Posterior cingulate gyrus (tissue), 11 donors: ENCODE results near the gene BNC2.
"Not testable (repeated sequence)": the region's sequence is repeated elsewhere in the genome, so short reads cannot be mapped to it uniquely, and the experiment has no call there.

Source experiments
- DNase-seq, 10 donors: peaks; one replicate each; pipeline versions ENCODE4 v3.0.0 to v3.0.0-alpha.2; 2020 to 2021; ENCODE audit warnings: mixed read lengths in 3 of 10
- intact Hi-C: fragments of 100-400 bp; cut with DNase I; formaldehyde crosslinking; loops from one replicate; pipeline ENCODE4 v1.15.1; 2023

BNC2 gene

GRCh38 chr9:16484744-16485143, 385.7 kb downstream of the BNC2 start:
- no peak for DNase-seq
- intact Hi-C loops: no loop called here

- intact Hi-C loops: no loop called here
- DNase-seq: no peak
Measured at GRCh38 chr9:16484180-16484579, 386.3 kb downstream of the BNC2 start.

- intact Hi-C loops: no loop called here
- DNase-seq: no peak
Measured at GRCh38 chr9:16482764-16483163, 387.7 kb downstream of the BNC2 start.

- intact Hi-C loops: not testable (repeated sequence)
- peak in 1 of 10 donors; percentile 54 for DNase-seq
Measured at GRCh38 chr9:16480584-16480983, 389.9 kb downstream of the BNC2 start.

- intact Hi-C loops: no loop called here
- DNase-seq: no peak
Measured at GRCh38 chr9:16475996-16476395, 394.5 kb downstream of the BNC2 start.

GRCh38 chr9:16475257-16475656, 395.2 kb downstream of the BNC2 start:
- DNase-seq: no peak
- intact Hi-C loops: no loop called here

- no peak for DNase-seq
- intact Hi-C loops: no loop called here
Measured at GRCh38 chr9:16469184-16469583, 401.3 kb downstream of the BNC2 start.

GRCh38 chr9:16461851-16462250, 408.6 kb downstream of the BNC2 start:
- intact Hi-C loops: no loop called here
- no peak for DNase-seq

- no peak for DNase-seq
- intact Hi-C loops: no loop called here
Measured at GRCh38 chr9:16461137-16461840, 409.2 kb downstream of the BNC2 start.

- no peak for DNase-seq
Measured at GRCh38 chr9:16460696-16461095, 409.8 kb downstream of the BNC2 start.

GRCh38 chr9:16459421-16460148, 410.9 kb downstream of the BNC2 start:
- DNase-seq: no peak
- intact Hi-C loops: no loop called here

More at GRCh38 chr9:16460696-16461095, 409.8 kb downstream of the BNC2 start:
- intact Hi-C loops: no loop called here

- intact Hi-C loops: no loop called here
- DNase-seq: no peak
Measured at GRCh38 chr9:16458696-16459420, 411.6 kb downstream of the BNC2 start.

GRCh38 chr9:16455842-16456241, 414.6 kb downstream of the BNC2 start:
- DNase-seq: no peak
- intact Hi-C loops: no loop called here

GRCh38 chr9:16453390-16453789, 417.1 kb downstream of the BNC2 start:
- no peak for DNase-seq
- intact Hi-C loops: no loop called here

- intact Hi-C loops: no loop called here
- DNase-seq: no peak
Measured at GRCh38 chr9:16450578-16450977, 419.9 kb downstream of the BNC2 start.

- intact Hi-C loops: no loop called here
Measured at GRCh38 chr9:16450043-16450442, 420.4 kb downstream of the BNC2 start.

GRCh38 chr9:16449076-16449730, 421.3 kb downstream of the BNC2 start:
- intact Hi-C loops: no loop called here
- no peak for DNase-seq

More at GRCh38 chr9:16450043-16450442, 420.4 kb downstream of the BNC2 start:
- no peak for DNase-seq

GRCh38 chr9:16447946-16448345, 422.5 kb downstream of the BNC2 start:
- DNase-seq: no peak
- intact Hi-C loops: no loop called here

- intact Hi-C loops: no loop called here
- DNase-seq: no peak
Measured at GRCh38 chr9:16446636-16447035, 423.8 kb downstream of the BNC2 start.

GRCh38 chr9:16445141-16445920, 425.1 kb downstream of the BNC2 start:
- no peak for DNase-seq
- intact Hi-C loops: no loop called here
